Epithelial cell of esophagus (primary cell): ENCODE results near the gene BNC2.

Source experiments
- DNase-seq: peaks from one replicate; pipeline ENCODE4 v3.0.0; 2010; ENCODE audit warnings: low read depth
- H3K4me3 ChIP-seq: 2 replicates; pipeline ENCODE4 v1.5.1; 2011; ENCODE audit warnings: mild to moderate bottlenecking, low read length, control low read depth
- CTCF ChIP-seq: IDR thresholded peaks from 2 replicates; pipeline ENCODE4 v1.5.1; 2011; ENCODE audit warnings: low read depth, mild to moderate bottlenecking, low read length, control low read depth, inconsistent platforms; ENCODE audit not compliant: insufficient read depth; ENCODE audit errors: missing control alignments

BNC2 gene

GRCh38 chr9:16825331-16825725 lies 45.1 kb downstream of the BNC2 start:
- DNase-seq, result no peak
- H3K4me3 ChIP-seq, result no peak overlapping the region
- TF ChIP-seq CTCF, result no peak

GRCh38 chr9:16824545-16825330 lies 45.7 kb downstream of the BNC2 start:
- TF ChIP-seq CTCF, result no peak
- peak; percentile 86 for DNase-seq
- no peak overlapping the region for H3K4me3 ChIP-seq

GRCh38 chr9:16823906-16824305 lies 46.6 kb downstream of the BNC2 start:
- no peak for TF ChIP-seq CTCF
- DNase-seq, result no peak
- no peak overlapping the region for H3K4me3 ChIP-seq

DNA sequence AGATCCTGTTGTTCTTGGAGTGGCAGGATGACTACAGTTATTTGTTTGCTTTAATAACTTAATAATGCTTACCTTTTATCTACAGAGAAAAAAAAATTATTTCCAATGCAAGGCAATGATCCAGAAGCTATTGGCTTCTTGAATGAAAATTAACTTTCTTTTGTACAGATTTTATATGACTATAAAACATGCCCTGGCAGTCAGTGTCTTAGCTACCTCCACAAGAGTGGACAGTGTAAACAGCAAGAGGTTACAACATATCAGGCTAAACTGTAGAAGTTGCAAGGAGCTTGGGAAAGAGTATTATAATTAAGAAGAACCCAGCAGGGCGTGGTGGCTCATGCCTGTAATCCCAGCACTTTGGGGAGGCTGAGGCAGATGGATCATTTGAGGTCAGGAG lies 49.1 kb downstream of the BNC2 start:
- H3K4me3 ChIP-seq, result no peak overlapping the region
- TF ChIP-seq CTCF, result no peak
- no peak for DNase-seq

DNA sequence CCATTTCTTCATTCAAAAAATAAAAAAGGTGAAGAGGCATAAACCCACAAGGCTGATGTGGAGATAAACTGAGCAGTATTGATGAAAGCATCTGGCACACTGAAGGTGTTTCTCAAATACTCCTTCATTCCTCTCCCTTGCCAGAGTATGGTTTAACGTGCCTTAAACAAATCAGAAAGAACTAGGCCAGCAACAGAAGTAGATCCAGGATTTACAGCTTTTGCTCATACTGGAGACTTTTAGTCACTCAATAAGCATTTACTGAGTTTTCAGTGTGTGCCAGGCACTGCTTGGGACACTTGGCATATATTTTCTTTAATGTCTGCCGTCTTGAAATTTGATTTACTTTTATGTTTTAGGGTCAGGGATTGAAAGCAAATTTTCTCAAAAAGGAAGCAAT lies 53.0 kb downstream of the BNC2 start:
- DNase-seq, result no peak
- TF ChIP-seq CTCF, result no peak
- H3K4me3 ChIP-seq, result no peak overlapping the region

- no peak for DNase-seq
- no peak for TF ChIP-seq CTCF
- no peak overlapping the region for H3K4me3 ChIP-seq
These were observed 53.5 kb downstream of the BNC2 start for GRCh38 chr9:16817002-16817401.

- H3K4me3 ChIP-seq, result no peak overlapping the region
- DNase-seq, result no peak
- TF ChIP-seq CTCF, result no peak
These were observed 54.5 kb downstream of the BNC2 start for GRCh38 chr9:16816011-16816410.
